Activated CD4-positive, alpha-beta T cell treated with anti-CD3 and anti-CD28 coated beads, Interleukin-2, Interleukin-4, amounts not matched to agents 100 ng/mL and 50 ng/mL, durations not matched to agents 16 hours and 8 hours (primary cell): ENCODE measurements around the gene SMAD5.

ENCODE experiments used
- DNase-seq: peaks from one replicate; pipeline ENCODE4 v3.0.0-alpha.2; 2020; ENCODE audit warnings: low spot score

The SMAD5 gene

GRCh38 chr5:136132557-136133221, at the start of gene SMAD5:
SMAD5 (plus strand) TSS chr5:136132845; CDS start chr5:136153761, 20,916 bp downstream.
- peak; percentile 83 for DNase-seq

GRCh38 chr5:136084698-136085097, 47.9 kb upstream of the SMAD5 start:
- no peak for DNase-seq

GRCh38 chr5:136086783-136087566, 45.7 kb upstream of the SMAD5 start:
- no peak for DNase-seq

GRCh38 chr5:136087961-136088871, 44.4 kb upstream of the SMAD5 start:
- DNase-seq: no peak

- no peak for DNase-seq
Observed at GRCh38 chr5:136089791-136090190, 42.9 kb upstream of the SMAD5 start.

GRCh38 chr5:136090319-136090718, 42.3 kb upstream of the SMAD5 start:
- no peak for DNase-seq

- no peak for DNase-seq
Observed at GRCh38 chr5:136094189-136094912, 38.3 kb upstream of the SMAD5 start.

- no peak for DNase-seq
Observed at GRCh38 chr5:136094913-136095641, 37.6 kb upstream of the SMAD5 start.

- DNase-seq: no peak
Observed at GRCh38 chr5:136098176-136098575, 34.5 kb upstream of the SMAD5 start.

- DNase-seq: no peak
Observed at GRCh38 chr5:136099870-136100269, 32.8 kb upstream of the SMAD5 start.

- no peak for DNase-seq
Observed at GRCh38 chr5:136101884-136102283, 30.8 kb upstream of the SMAD5 start.

- no peak for DNase-seq
Observed at GRCh38 chr5:136103118-136103517, 29.5 kb upstream of the SMAD5 start.

GRCh38 chr5:136104306-136104965, 28.2 kb upstream of the SMAD5 start:
- DNase-seq: no peak

- DNase-seq: no peak
Observed at GRCh38 chr5:136106351-136107031, 26.2 kb upstream of the SMAD5 start.

GRCh38 chr5:136108180-136108611, 24.4 kb upstream of the SMAD5 start:
- no peak for DNase-seq

- no peak for DNase-seq
Observed at GRCh38 chr5:136108766-136109165, 23.9 kb upstream of the SMAD5 start.

- no peak for DNase-seq
Observed at GRCh38 chr5:136109453-136110135, 23.1 kb upstream of the SMAD5 start.

- no peak for DNase-seq
Observed at GRCh38 chr5:136113606-136114005, 19.0 kb upstream of the SMAD5 start.

- DNase-seq: no peak
Observed at GRCh38 chr5:136114414-136115125, 18.1 kb upstream of the SMAD5 start.
